D721Med (cell line): ENCODE results near the gene CD93.

Experiments used
- DNase-seq: peaks from one replicate; pipeline ENCODE4 v3.0.0; 2011; ENCODE audit warnings: low spot score; ENCODE audit not compliant: insufficient read length
- FAIRE-seq: peaks from 2 replicates; lab custom pipeline; 2011; peaks lifted over from hg19 to GRCh38; lab: Jason Lieb, UNC
- CTCF ChIP-seq: IDR thresholded peaks from 2 replicates; pipeline ENCODE4 v1.5.1; 2012; ENCODE audit warnings: mild to moderate bottlenecking, control low read depth; ENCODE audit not compliant: insufficient read depth; ENCODE audit errors: missing control alignments

Gene CD93

GRCh38 chr20:23120261-23120660 lies 34.1 kb upstream of the CD93 start:
- TF ChIP-seq CTCF: no peak
- FAIRE-seq: no peak

GRCh38 chr20:23119456-23120216 lies 33.5 kb upstream of the CD93 start:
- no peak for TF ChIP-seq CTCF
- FAIRE-seq (no peak), DNase-seq (no peak)

More at GRCh38 chr20:23120261-23120660, 34.1 kb upstream of the CD93 start:
- no peak for DNase-seq

GRCh38 chr20:23118766-23119165 lies 32.6 kb upstream of the CD93 start:
- FAIRE-seq (no peak), DNase-seq (no peak)
- TF ChIP-seq CTCF: no peak

GRCh38 chr20:23118144-23118543 lies 32.0 kb upstream of the CD93 start:
- TF ChIP-seq CTCF: no peak
- DNase-seq: no peak
- no peak for FAIRE-seq

- FAIRE-seq: no peak
- no peak for DNase-seq
- TF ChIP-seq CTCF: no peak
Observed at GRCh38 chr20:23117738-23118137, 31.6 kb upstream of the CD93 start.

GRCh38 chr20:23116311-23117089 lies 30.4 kb upstream of the CD93 start:
- FAIRE-seq (no peak), DNase-seq (no peak)
- no peak for TF ChIP-seq CTCF
